Measurements from ENCODE around the gene GALNT17.

GALNT17 gene

GRCh38 chr7:71322201-71322600 lies 190.3 kb downstream of the GALNT17 start:
- H3K4me2 ChIP-seq, result no peak overlapping the region
- H3K9ac ChIP-seq, result no peak overlapping the region
- no peaks in the 10 kb centered on the region for H3K9me3 ChIP-seq
- no peaks in the 10 kb centered on the region for H3K27me3 ChIP-seq
- TF ChIP-seq Cebpa-rat (IDR thresholded peaks at IDR 0.05), result no peak
- no peak overlapping the region for H3K27ac ChIP-seq
- no peaks in the 10 kb centered on the region for H4K20me1 ChIP-seq
- no peaks in the 10 kb centered on the region for H3K36me3 ChIP-seq
- no peak overlapping the region for H3K4me3 ChIP-seq
- H3K4me1 ChIP-seq, result no peaks in the 10 kb centered on the region

- Histone ChIP-seq H3K4me1 (no peaks in the 10 kb centered on the region), H3K4me2 (no peak overlapping the region), H3K27ac (no peak overlapping the region), H3K4me3 (no peak overlapping the region), H3K36me3 (no peaks in the 10 kb centered on the region), H3K27me3 (no peaks in the 10 kb centered on the region), H4K20me1 (no peaks in the 10 kb centered on the region), H3K9me3 (no peaks in the 10 kb centered on the region), H3K9ac (no peak overlapping the region)
- no peak for TF ChIP-seq Cebpa-rat (IDR thresholded peaks at IDR 0.05)
Observed at GRCh38 chr7:71323726-71324125, 191.8 kb downstream of the GALNT17 start.

GRCh38 chr7:71325151-71325550 lies 193.2 kb downstream of the GALNT17 start:
- Histone ChIP-seq H4K20me1 (no peaks in the 10 kb centered on the region), H3K4me2 (no peak overlapping the region), H3K9ac (no peak overlapping the region), H3K9me3 (no peaks in the 10 kb centered on the region), H3K27me3 (no peaks in the 10 kb centered on the region), H3K27ac (no peak overlapping the region), H3K4me1 (no peaks in the 10 kb centered on the region), H3K4me3 (no peak overlapping the region), H3K36me3 (no peaks in the 10 kb centered on the region)
- TF ChIP-seq Cebpa-rat (IDR thresholded peaks at IDR 0.05), result no peak

- no peak overlapping the region for H3K4me2 ChIP-seq
- H3K27me3 ChIP-seq, result no peaks in the 10 kb centered on the region
- H3K4me3 ChIP-seq, result no peak overlapping the region
- no peak overlapping the region for H3K27ac ChIP-seq
- no peaks in the 10 kb centered on the region for H3K9me3 ChIP-seq
- H4K20me1 ChIP-seq, result no peaks in the 10 kb centered on the region
- no peaks in the 10 kb centered on the region for H3K36me3 ChIP-seq
- no peak for TF ChIP-seq Cebpa-rat (IDR thresholded peaks at IDR 0.05)
- H3K9ac ChIP-seq, result no peak overlapping the region
- no peaks in the 10 kb centered on the region for H3K4me1 ChIP-seq
Observed at GRCh38 chr7:71326595-71326994, 194.7 kb downstream of the GALNT17 start.

GRCh38 chr7:71327946-71328345 lies 196.0 kb downstream of the GALNT17 start:
- TF ChIP-seq Cebpa-rat (IDR thresholded peaks at IDR 0.05), result no peak
- H3K4me3 ChIP-seq, result no peak overlapping the region

GRCh38 chr7:71329030-71329660 lies 197.2 kb downstream of the GALNT17 start:
- Histone ChIP-seq H3K9ac (no peak overlapping the region), H3K4me2 (no peak overlapping the region), H3K4me1 (no peaks in the 10 kb centered on the region), H3K27me3 (no peaks in the 10 kb centered on the region), H4K20me1 (no peaks in the 10 kb centered on the region), H3K4me3 (no peak overlapping the region), H3K9me3 (no peaks in the 10 kb centered on the region), H3K36me3 (no peaks in the 10 kb centered on the region), H3K27ac (no peak overlapping the region)
- TF ChIP-seq Cebpa-rat (IDR thresholded peaks at IDR 0.05), result no peak

More at GRCh38 chr7:71327946-71328345, 196.0 kb downstream of the GALNT17 start:
- no peaks in the 10 kb centered on the region for H3K27me3 ChIP-seq
- H3K36me3 ChIP-seq, result no peaks in the 10 kb centered on the region
- H3K4me2 ChIP-seq, result no peak overlapping the region
- no peaks in the 10 kb centered on the region for H3K9me3 ChIP-seq
- H3K4me1 ChIP-seq, result no peaks in the 10 kb centered on the region
- H4K20me1 ChIP-seq, result no peaks in the 10 kb centered on the region
- no peak overlapping the region for H3K27ac ChIP-seq
- no peak overlapping the region for H3K9ac ChIP-seq

- no peak for TF ChIP-seq Cebpa-rat (IDR thresholded peaks at IDR 0.05)
- H3K27me3 ChIP-seq, result no peaks in the 10 kb centered on the region
- no peak overlapping the region for H3K9ac ChIP-seq
- no peak overlapping the region for H3K4me2 ChIP-seq
- no peak overlapping the region for H3K27ac ChIP-seq
- H3K9me3 ChIP-seq, result 0 out of 2 replicates have a peak, but pooled peaks cover 8% of the 10 kb centered on the region
- no peaks in the 10 kb centered on the region for H3K36me3 ChIP-seq
- no peaks in the 10 kb centered on the region for H4K20me1 ChIP-seq
- no peaks in the 10 kb centered on the region for H3K4me1 ChIP-seq
- H3K4me3 ChIP-seq, result no peak overlapping the region
Observed at GRCh38 chr7:71332207-71332606, 200.3 kb downstream of the GALNT17 start.

GRCh38 chr7:71334541-71334940 lies 202.6 kb downstream of the GALNT17 start:
- Histone ChIP-seq H3K27ac (no peak overlapping the region), H3K4me1 (no peaks in the 10 kb centered on the region), H3K4me2 (no peak overlapping the region), H3K27me3 (no peaks in the 10 kb centered on the region), H4K20me1 (no peaks in the 10 kb centered on the region), H3K9ac (no peak overlapping the region), H3K36me3 (no peaks in the 10 kb centered on the region), H3K4me3 (no peak overlapping the region), H3K9me3 (0 out of 2 replicates have a peak, but pooled peaks cover 8% of the 10 kb centered on the region)
- TF ChIP-seq Cebpa-rat (IDR thresholded peaks at IDR 0.05), result no peak

- H3K27ac ChIP-seq, result no peak overlapping the region
- no peak overlapping the region for H3K4me3 ChIP-seq
- no peak overlapping the region for H3K4me2 ChIP-seq
- H3K4me1 ChIP-seq, result peaks cover 4% of the 10 kb centered on the region; the same call in 1 of the 2 replicates
- H3K9ac ChIP-seq, result no peak overlapping the region
- H3K27me3 ChIP-seq, result no peaks in the 10 kb centered on the region
- H4K20me1 ChIP-seq, result no peaks in the 10 kb centered on the region
- H3K36me3 ChIP-seq, result no peaks in the 10 kb centered on the region
- no peak for TF ChIP-seq Cebpa-rat (IDR thresholded peaks at IDR 0.05)
- H3K9me3 ChIP-seq, result peaks cover 17% of the 10 kb centered on the region; the same call in 1 of the 2 replicates
Observed at GRCh38 chr7:71338866-71339265, 206.9 kb downstream of the GALNT17 start.

- TF ChIP-seq Cebpa-rat (IDR thresholded peaks at IDR 0.05), result no peak
Observed at GRCh38 chr7:71339924-71340323, 208.0 kb downstream of the GALNT17 start.

More at GRCh38 chr7:71339924-71340323, 208.0 kb downstream of the GALNT17 start:
- H3K4me1 ChIP-seq, result peaks cover 4% of the 10 kb centered on the region; the same call in 1 of the 2 replicates
- no peaks in the 10 kb centered on the region for H3K27me3 ChIP-seq
- H3K4me2 ChIP-seq, result no peak overlapping the region
- H4K20me1 ChIP-seq, result no peaks in the 10 kb centered on the region
- no peak overlapping the region for H3K4me3 ChIP-seq
- peaks cover 26% of the 10 kb centered on the region; the same call in 1 of the 2 replicates for H3K9me3 ChIP-seq
- no peaks in the 10 kb centered on the region for H3K36me3 ChIP-seq
- no peak overlapping the region for H3K27ac ChIP-seq
- H3K9ac ChIP-seq, result no peak overlapping the region
